ELF-1 (cell line): ENCODE results near the gene BCAS3.
A peak's percentile ranks its signal among the peaks of the same experiment; 100 is the strongest.

ENCODE experiments used
- DNase-seq: peaks from one replicate; pipeline ENCODE4 v3.0.0-alpha.2; 2016; ENCODE audit warnings: low read depth, low spot score

BCAS3 gene

GRCh38 chr17:61393904-61394629 is 716.4 kb downstream of the BCAS3 start:
- DNase-seq, result peak; percentile 88

- peak; percentile 26 for DNase-seq
Observed at GRCh38 chr17:61394630-61395408, 717.2 kb downstream of the BCAS3 start.

DNA sequence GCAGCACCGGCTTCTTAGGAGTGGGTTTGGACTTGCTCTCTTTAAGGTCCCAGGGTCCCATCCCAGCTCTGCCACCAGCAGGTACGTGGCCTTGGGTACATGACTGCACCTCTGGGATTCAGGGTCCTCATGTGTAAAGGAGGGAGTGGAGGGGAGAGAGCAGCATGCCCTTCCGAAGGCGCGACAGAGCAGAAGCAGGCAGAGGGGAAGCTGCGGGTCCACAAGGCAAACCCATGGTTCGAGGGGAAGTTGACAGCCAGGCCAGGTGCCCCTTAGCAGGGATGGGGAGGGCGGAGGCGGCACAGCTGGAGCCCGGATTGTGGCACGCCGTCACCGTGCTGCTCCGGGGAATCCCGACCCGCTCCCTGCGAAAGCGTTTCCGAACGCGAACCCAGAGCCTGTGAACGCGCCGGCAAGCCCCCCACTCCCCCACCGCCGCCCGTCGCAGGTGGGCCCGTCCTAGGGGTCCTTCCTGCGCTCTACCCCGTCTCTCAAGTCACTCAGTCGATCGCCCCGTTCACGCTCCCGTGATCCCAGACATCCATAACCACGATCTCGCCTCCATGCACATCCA is 717.8 kb downstream of the BCAS3 start:
- DNase-seq, result peak; percentile 19

- no peak for DNase-seq
Observed at GRCh38 chr17:61395983-61396585, 718.4 kb downstream of the BCAS3 start.

DNA sequence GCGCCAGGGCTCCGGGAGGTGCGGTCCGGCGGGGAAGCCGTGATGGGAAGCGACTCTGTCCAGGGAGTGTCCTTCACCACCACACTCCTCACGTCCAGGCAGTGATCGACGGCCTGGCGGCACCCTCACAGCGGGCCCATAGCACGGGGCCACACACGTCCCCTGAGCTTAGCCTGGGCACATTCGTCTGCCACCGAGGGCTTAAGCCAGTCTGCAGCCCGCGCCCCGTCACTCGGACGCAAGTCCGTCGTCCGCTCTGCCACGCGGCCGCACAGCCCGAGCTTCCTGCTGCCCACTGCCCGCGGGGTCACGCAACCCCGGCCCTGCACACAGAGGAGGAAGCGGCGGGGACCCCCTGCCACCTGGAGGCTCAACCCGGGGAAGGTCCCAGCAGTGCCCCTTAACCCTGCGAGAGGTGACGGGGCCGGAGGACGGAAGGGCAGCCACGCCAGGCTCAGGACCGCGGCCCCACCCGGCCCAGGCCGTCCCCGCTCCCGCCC is 719.0 kb downstream of the BCAS3 start:
- peak; percentile 25 for DNase-seq

DNA sequence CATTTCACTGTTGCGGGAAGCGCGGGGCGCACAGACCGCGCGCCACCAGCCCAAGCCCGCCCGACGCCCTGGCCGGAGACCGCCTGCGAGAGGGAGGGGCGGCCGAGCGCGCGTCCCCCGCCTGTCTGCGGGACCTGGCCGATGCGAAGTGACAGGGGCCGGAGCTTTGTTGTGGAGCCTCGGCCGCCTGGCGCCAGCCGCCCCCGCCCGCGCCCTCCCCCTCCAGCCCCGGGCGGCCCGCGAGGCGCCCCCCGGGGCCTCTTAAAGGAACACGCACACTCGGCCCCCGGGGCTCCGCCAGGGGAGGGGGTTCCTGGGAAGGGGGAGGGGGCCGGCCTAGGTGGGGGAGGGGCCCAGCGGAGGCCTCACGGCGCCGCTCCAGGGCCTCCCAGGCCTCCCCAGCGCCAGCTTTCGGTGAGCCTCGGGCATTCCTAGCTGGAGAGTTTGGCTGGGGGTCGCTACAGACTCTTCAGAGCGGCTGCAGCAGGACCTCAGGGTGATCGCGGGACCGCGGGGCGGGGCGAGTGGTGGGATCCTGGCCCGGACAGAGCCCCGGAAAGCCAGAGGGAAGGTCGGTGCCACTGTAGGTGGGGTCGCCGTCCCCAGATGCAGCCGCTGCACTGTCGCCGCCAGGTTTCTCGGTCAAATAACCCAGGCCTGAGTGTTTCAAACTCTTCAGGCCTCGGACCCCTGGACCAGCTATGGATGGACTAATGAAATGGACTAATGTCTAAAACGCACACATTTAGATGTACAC is 719.6 kb downstream of the BCAS3 start:
- peak; percentile 46 for DNase-seq

- peak; percentile 18 for DNase-seq
Observed at GRCh38 chr17:61398721-61399130, 721.1 kb downstream of the BCAS3 start.

GRCh38 chr17:61399131-61400065 is 721.7 kb downstream of the BCAS3 start, which contains the start of gene TBX2:
Gene TBX2, plus strand, starts transcription at chr17:61399843. Its CDS starts 334 bp downstream, at chr17:61400177.
- peak; percentile 63 for DNase-seq

GRCh38 chr17:61400066-61400716 is 722.5 kb downstream of the BCAS3 start:
- DNase-seq, result peak; percentile 55

DNA sequence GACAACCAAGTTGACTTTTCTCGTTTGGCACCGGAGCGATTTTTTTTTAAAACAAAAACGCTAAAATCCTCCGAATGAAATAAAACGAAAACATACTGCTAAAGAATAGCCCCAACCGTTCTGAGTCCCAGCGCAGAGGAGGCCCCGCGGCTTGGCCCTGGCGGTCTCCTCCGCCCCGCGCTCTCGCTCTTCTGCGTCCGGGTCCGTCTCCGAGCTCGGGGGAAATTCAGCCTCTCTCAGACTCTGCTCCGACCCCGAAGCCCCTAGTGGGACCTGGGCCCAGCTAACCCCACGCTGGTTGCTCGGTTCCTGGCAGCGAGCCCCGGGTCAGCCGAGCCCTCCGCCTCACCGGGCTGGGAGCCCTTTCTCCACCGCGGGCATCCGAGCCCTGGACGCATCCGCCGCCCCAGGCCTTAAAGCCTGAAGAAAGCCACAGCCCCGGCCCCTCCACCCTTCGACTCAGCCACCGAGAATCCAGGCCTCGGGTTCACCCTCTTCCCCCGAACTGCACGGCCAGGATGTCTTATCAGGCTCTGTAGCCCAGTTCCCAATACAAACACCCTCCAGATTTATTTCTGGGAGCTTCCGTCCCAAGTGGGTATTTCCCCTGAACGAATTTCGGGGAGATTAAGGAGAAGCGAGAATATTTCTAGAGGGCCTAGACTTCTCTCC is 723.2 kb downstream of the BCAS3 start:
- peak; percentile 54 for DNase-seq

DNA sequence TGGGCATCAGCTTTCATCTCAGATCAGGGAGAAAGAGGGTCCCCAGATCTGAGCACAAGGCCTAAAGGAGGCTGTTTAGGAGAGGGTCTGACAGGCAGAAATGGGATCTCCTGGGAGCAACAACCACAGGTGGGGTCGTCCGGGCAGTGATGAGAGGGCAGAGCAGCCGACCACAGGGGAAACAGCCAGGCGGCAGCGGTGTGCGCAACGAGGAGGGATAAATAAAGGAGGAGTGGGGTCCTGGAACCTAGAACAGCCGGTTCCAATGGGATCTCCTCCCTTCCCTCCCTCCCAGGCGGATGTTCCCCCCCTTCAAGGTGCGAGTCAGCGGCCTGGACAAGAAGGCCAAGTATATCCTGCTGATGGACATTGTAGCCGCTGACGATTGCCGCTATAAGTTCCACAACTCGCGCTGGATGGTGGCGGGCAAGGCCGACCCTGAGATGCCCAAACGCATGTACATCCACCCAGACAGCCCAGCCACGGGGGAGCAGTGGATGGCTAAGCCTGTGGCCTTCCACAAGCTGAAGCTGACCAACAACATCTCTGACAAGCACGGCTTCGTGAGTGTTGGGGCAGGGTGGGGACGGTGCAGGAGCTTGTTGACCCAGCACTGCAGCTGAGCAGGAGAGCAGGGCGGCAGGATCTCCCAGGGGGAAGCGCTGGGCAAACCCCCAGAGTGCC is 723.9 kb downstream of the BCAS3 start:
- peak; percentile 31 for DNase-seq

DNA sequence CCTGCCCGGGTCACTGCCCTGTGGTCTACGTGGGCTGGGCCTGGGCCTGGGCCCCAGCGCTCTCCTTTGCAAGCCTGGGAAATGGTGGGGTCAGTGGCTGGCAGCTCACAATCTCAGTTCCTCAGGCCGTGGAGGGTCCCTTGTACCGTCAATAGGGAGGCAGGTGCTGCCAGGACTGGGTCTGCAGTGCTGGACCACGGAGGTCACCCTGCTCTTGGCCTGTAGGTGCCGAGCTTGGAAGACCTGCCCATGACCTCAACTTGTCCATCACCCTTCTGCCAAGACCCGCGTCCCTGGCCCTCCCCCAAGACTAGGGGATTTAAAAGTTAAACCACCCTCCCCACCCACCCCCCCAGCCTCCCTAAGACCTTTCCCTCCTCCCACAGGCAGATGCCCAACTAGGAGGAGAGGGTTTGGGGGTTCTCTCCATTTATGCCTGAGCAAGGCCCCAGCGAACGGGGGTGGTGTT is 724.5 kb downstream of the BCAS3 start:
- no peak for DNase-seq

GRCh38 chr17:61402978-61403800 is 725.5 kb downstream of the BCAS3 start:
- peak; percentile 72 for DNase-seq

DNA sequence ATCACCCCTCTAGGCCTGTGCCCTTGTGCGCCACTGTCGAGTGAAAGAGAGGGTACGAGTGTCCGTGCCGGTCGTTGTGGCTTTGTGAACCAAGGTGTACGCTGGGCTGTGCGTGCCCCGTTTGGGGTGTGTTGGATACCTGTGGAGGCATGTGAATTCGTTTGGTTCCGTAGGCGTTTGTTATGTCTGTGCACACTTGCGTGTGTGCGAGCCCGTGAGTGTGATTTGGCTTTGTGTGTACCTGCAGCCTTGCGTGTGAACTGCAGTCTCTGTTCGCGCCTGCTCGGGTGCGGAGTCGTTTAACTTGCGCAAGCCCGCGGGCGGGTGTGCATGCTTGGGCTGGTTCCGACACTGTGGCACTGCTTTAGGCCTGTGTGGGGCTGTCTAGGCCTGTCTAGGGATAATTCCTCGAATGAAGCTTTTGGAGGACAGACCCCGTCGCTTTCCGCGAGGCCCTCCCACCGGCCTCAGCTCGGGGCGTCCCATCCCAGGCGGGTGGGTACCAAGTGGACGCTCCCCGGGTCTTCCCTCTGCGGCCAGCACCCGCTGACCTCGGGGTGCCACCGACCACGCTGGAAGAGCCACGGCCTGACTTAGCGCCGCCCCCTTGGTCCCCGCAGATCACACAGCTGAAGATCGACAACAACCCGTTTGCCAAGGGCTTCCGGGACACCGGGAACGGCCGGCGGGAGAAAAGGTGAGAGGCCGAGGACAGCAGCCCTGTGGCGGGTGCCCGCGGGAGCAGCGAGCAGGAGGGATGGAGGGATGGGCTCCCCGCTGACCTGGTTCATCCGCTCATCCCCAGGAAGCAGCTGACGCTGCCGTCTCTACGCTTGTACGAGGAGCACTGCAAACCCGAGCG is 726.4 kb downstream of the BCAS3 start:
- DNase-seq, result peak; percentile 47

GRCh38 chr17:61404663-61404912 is 726.9 kb downstream of the BCAS3 start:
- peak; percentile 34 for DNase-seq

GRCh38 chr17:61404913-61405685 is 727.4 kb downstream of the BCAS3 start:
- peak; percentile 65 for DNase-seq
